T-helper 2 cell (primary cell): Measurements from ENCODE around the gene FBXO33.
"Not testable (repeated sequence)": the region's sequence is repeated elsewhere in the genome, so short reads cannot be mapped to it uniquely, and the experiment has no call there.

ENCODE experiments used
- DNase-seq, 5 experiments: peaks; one replicate each; pipeline versions ENCODE4 v3.0.0 to v3.0.0-alpha.2; 2012 to 2022

FBXO33 gene

DNA sequence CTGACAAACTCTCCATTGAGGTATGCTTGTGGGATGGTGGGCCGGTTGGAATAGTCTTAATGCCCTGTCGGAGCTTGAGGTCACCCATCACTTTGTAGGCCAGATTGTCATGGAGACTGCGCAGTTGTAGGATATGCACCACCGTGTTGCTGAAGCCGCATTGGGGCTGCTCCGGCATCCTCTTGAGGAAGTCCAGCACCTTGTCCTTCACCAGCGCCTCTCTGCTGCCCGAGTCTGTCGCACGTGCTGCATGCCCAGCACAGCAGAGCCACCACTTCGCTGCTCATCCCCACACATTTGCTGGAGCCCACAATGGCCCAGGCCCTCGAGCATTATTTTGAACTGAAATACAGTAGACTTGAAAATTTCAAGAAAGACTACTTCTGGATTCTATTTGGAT lies 61.8 kb downstream of the FBXO33 start:
- DNase-seq: no peak

DNA sequence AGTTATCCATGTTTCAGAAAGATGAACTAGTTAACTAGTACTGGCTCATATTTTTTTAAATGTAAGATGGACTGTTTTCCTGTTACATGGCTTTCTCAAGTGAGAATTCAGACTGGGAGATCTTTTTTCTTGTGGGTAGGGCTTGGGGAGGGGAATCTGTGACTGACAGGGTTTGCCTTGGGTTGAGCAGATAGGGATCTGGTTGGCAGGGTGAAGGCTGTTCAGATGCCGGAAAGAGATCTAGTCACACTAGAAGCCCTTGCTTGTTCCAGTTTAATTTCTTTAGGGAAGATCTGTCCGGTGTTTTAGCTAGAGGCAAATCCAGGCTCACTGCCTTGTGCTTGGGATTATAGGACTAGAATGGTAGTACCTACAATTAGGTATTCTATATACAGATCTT lies 63.2 kb downstream of the FBXO33 start:
- no peak for DNase-seq

DNA sequence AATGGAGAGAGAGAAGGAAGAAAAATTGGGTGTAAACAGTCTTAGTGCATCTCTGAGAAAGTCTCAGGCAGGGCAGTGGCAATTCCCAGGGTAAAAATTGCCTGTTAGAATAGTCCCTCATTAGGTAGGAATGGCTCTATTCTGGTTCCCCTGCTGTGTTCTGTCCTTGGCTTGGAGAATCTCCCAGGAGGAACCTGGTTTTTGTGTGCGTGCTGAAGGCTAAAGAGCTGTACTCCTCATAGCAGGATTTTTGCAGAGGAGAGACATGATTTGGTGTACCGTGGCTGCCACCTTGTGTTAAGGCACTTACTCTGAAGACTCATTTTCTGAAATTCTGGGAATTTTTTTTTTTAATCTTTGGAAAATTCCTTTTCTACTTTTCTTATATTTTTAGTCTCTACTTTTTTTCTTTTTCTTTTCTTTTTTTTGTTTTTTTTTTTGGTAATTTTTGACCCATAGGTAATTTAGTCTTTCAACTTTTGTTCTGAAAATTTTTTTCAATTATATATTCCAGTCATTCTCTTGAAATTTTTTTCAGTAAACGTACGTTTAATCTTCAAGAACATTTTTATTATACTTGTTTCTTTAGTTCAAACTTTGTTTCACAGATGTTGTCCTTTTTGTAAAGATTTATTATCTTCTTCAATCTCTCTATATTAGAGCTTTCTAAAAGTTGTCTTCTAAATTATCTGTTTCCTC lies 63.8 kb downstream of the FBXO33 start:
- peak in 1 of 5 experiments; percentile 46 for DNase-seq

DNA sequence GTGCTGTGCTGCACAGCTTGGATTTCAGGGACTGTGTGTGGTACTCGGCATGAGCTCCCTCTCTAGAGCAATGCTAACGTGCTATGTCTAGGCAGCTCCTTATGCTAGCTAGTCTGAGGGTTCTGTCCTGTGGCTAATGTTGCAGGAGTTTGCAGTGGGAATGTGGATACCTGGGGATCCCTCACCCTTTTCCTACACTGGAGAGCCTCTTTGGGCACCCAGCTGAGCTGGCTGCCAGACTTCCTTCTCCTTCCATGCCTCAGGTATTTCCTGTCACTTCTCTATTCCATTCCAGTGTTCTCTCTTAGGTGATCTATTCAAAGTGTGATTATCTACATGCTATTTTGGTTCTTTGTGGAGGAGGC lies 64.9 kb downstream of the FBXO33 start:
- DNase-seq: no peak

- no peak for DNase-seq
Measured at GRCh38 chr14:39366460-39367386, 65.5 kb downstream of the FBXO33 start.

GRCh38 chr14:39365354-39365753 lies 66.9 kb downstream of the FBXO33 start:
- no peak for DNase-seq

GRCh38 chr14:39364509-39364908 lies 67.7 kb downstream of the FBXO33 start:
- DNase-seq: no peak

DNA sequence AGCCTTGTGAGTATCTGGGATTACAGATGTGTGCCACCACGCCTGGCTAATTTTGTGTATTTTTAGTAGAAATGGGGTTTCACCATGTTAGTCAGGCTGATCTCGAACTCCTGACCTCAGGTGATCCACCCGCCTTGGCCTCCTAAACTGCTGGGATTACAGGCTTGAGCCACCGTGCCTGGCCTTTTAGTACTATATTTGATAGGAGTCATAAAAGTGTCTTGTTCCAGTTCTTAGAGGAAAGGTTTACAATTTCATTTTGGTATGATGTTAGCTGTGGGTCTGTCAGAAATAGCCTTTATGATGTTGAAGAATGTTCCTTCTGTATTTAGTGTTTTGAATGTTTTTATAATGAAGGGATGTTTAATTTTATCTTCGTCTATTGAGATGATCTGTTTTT lies 70.7 kb downstream of the FBXO33 start:
- DNase-seq: not testable (repeated sequence)

DNA sequence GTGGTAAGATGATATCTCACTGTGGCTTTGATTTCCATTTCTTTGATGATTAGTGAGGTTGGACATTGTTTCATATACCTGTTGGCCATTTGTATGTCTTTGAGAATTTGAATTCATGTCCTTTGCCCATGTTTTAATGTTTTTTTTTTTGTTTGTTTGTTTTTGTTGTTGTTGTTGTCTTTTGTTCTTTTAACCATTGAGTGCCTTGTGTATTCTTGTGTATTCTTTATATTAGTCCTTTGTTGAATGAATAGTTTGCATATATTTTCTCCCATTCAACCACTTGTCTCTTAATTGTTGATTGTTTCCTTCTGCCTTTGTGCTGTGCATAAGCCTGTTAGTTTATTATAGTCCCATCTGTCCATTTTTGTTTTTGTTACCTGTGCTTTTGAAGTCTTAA lies 71.9 kb downstream of the FBXO33 start:
- DNase-seq: no peak

- DNase-seq: not testable (repeated sequence)
Measured at GRCh38 chr14:39359069-39359468, 73.2 kb downstream of the FBXO33 start.

DNA sequence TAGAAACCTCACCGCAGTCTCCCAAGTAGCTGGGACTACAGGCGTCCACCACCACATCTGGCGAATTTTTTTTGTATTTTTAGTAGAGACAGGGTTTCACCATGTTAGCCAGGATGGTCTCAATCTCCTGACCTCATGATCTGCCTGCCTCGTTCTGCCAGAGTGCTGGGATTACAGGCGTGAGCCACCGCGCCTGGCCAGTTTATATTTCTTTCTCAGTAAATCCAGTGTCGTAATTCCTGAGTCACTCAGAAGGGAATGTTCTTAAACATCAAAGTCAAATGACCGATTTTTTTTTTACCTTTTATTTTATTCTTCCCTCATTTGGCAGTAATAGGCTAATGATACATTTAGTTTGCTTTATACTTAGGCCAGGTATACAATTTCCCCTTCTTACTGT lies 80.5 kb downstream of the FBXO33 start:
- DNase-seq: no peak

- DNase-seq: no peak
Measured at GRCh38 chr14:39350866-39351265, 81.4 kb downstream of the FBXO33 start.
